ENCODE results near the gene PTTG1.
"Not testable (repeated sequence)": the region's sequence is repeated elsewhere in the genome, so short reads cannot be mapped to it uniquely, and the experiment has no call there.

Gene PTTG1

GRCh38 chr5:160423099-160423498 is 1.4 kb downstream of the PTTG1 start:
- no peak for DNase-seq (ENCODE audit: low read depth)

GRCh38 chr5:160427607-160428006 is 6.0 kb downstream of the PTTG1 start:
- no peak for DNase-seq (ENCODE audit: low read depth)

- no peak for DNase-seq (ENCODE audit: low read depth)
These were observed 10.5 kb downstream of the PTTG1 start for GRCh38 chr5:160432196-160432595.

- no peak for DNase-seq (ENCODE audit: low read depth)
These were observed 11.1 kb downstream of the PTTG1 start for GRCh38 chr5:160432787-160433186.

- no peak for DNase-seq (ENCODE audit: low read depth)
These were observed 12.4 kb downstream of the PTTG1 start for GRCh38 chr5:160434022-160434531.

- no peak for DNase-seq (ENCODE audit: low read depth)
These were observed 13.9 kb downstream of the PTTG1 start for GRCh38 chr5:160435532-160435931.

- no peak for DNase-seq (ENCODE audit: low read depth)
These were observed 14.4 kb downstream of the PTTG1 start for GRCh38 chr5:160436017-160436416.

- not testable (repeated sequence) for DNase-seq (ENCODE audit: low read depth)
These were observed 15.0 kb downstream of the PTTG1 start for GRCh38 chr5:160436661-160437060.

- no peak for DNase-seq (ENCODE audit: low read depth)
These were observed 15.6 kb downstream of the PTTG1 start for GRCh38 chr5:160437271-160437670.

- peak; percentile 17 for DNase-seq (ENCODE audit: low read depth)
These were observed 16.9 kb downstream of the PTTG1 start for GRCh38 chr5:160438316-160439204.

- DNase-seq (ENCODE audit: low read depth): peak; percentile 45
These were observed 17.5 kb downstream of the PTTG1 start for GRCh38 chr5:160439205-160439600.

GRCh38 chr5:160441311-160441781 is 19.7 kb downstream of the PTTG1 start:
- DNase-seq (ENCODE audit: low read depth): no peak

- DNase-seq (ENCODE audit: low read depth): no peak
These were observed 21.3 kb downstream of the PTTG1 start for GRCh38 chr5:160442824-160443431.

GRCh38 chr5:160444407-160444806 is 22.8 kb downstream of the PTTG1 start:
- no peak for DNase-seq (ENCODE audit: low read depth)

GRCh38 chr5:160445132-160445531 is 23.5 kb downstream of the PTTG1 start:
- no peak for DNase-seq (ENCODE audit: low read depth)

GRCh38 chr5:160445751-160446150 is 24.1 kb downstream of the PTTG1 start:
- no peak for DNase-seq (ENCODE audit: low read depth)

GRCh38 chr5:160448886-160449285 is 27.2 kb downstream of the PTTG1 start:
- DNase-seq (ENCODE audit: low read depth): no peak

GRCh38 chr5:160449458-160449857 is 27.8 kb downstream of the PTTG1 start:
- DNase-seq (ENCODE audit: low read depth): no peak

- DNase-seq (ENCODE audit: low read depth): no peak
These were observed 28.7 kb downstream of the PTTG1 start for GRCh38 chr5:160450164-160450932.

- DNase-seq (ENCODE audit: low read depth): no peak
These were observed 29.6 kb downstream of the PTTG1 start for GRCh38 chr5:160451281-160451680.

- DNase-seq (ENCODE audit: low read depth): no peak
These were observed 30.4 kb downstream of the PTTG1 start for GRCh38 chr5:160452036-160452435.

GRCh38 chr5:160452795-160453194 is 31.1 kb downstream of the PTTG1 start:
- DNase-seq (ENCODE audit: low read depth): no peak
